Measurements from ENCODE around the gene RP2. TPM values are rescaled to one million over a fixed set of nuclear protein-coding genes. Genes with fewer than 3 reads are reported as not detected.
A peak's percentile ranks its signal among the peaks of the same experiment; 100 is the strongest.

RP2 gene
- total and polyA plus RNA-seq, 9 of the 15 experiments (the other 6 are each of a cell fraction or from before 2014, with no cell fraction given) = 2.0 to 6.9 (median 3.5) TPM

GRCh38 chrX:46836701-46837557 lies at the start of gene RP2 (continued):
- TF ChIP-seq PHB (CRISPR knock-in tag; IDR thresholded peaks at IDR 0.05) (no peak), POLR2H (tag; IDR thresholded peaks at IDR 0.05; ENCODE audit: low read depth) (no peak), CREB3 (tag; conservative IDR thresholded peaks at IDR 0.05; ENCODE audit: low read depth) (no peak), ERF (CRISPR knock-in tag; IDR thresholded peaks at IDR 0.05) (no peak), ZNF134 (CRISPR knock-in tag; conservative IDR thresholded peaks at IDR 0.05) (no peak), GABPB1 (CRISPR knock-in tag; IDR thresholded peaks at IDR 0.05) (no peak), ASH1L (IDR thresholded peaks at IDR 0.05; ENCODE audit: borderline replicate concordance, low read depth, partially characterized antibody) (peak; percentile 56), RBM25 (IDR thresholded peaks at IDR 0.05; ENCODE audit: low read depth, low read length, severe bottlenecking) (peak; percentile 68), ATF1 (CRISPR knock-in tag; IDR thresholded peaks at IDR 0.05) (no peak), ATF1 (tag; IDR thresholded peaks at IDR 0.05) (peak; percentile 49), E2F8 (IDR thresholded peaks at IDR 0.05; ENCODE audit: low read depth, partially characterized antibody) (no peak), PBX2 (CRISPR knock-in tag; IDR thresholded peaks at IDR 0.05; ENCODE audit: low read depth) (no peak), PBX2 (tag; conservative IDR thresholded peaks at IDR 0.05; ENCODE audit: low read depth) (no peak), DIDO1 (tag; IDR thresholded peaks at IDR 0.05; ENCODE audit: low read depth) (no peak), ARID2 (IDR thresholded peaks at IDR 0.05) (no peak), MITF (IDR thresholded peaks at IDR 0.05) (no peak), SUPT5H (IDR thresholded peaks at IDR 0.05) (peak; percentile 63), RFX1 (IDR thresholded peaks at IDR 0.05) (peak; percentile 93), SIN3B (IDR thresholded peaks at IDR 0.05; ENCODE audit: low read depth) (no peak)

Measured in K562 (cell line).